GM23338 (cell line): ENCODE measurements around the gene ATRIP.

Experiments used
- CTCF ChIP-seq, 2 experiments: fragments of 200-600 bp in 1 of 2; sonication (generic) in 1 of 2; conservative IDR thresholded peaks; 2 replicates each; pipeline versions ENCODE4 v1.5.1 to v1.6.1; 2016 to 2017; ENCODE audit warnings: antibody characterized with exemption in 2 of 2, low read depth in 2 of 2, mild to moderate bottlenecking in 2 of 2, moderate library complexity in 1 of 2
- EZH2 ChIP-seq: fragments of 200-600 bp; sonication (generic); IDR thresholded peaks from one replicate; pipeline ENCODE4 v1.8.0; 2017; ENCODE audit warnings: antibody characterized with exemption, mild to moderate bottlenecking, low read depth; ENCODE audit not compliant: unreplicated experiment
- EZH2phosphoT487 ChIP-seq: fragments of 200-600 bp; sonication (generic); IDR thresholded peaks from one replicate; pipeline ENCODE4 v1.8.1; 2018; ENCODE audit warnings: antibody characterized with exemption; ENCODE audit not compliant: unreplicated experiment
- NANOG ChIP-seq: IDR thresholded peaks from 2 replicates; pipeline ENCODE4 v1.6.1; 2016; ENCODE audit warnings: antibody characterized with exemption, borderline replicate concordance
- POLR2AphosphoS5 ChIP-seq: IDR thresholded peaks from 2 replicates; pipeline ENCODE4 v1.6.1; 2016; ENCODE audit warnings: antibody characterized with exemption, low read depth
- TF ChIP-seq, protein P1 (sequence below): IDR thresholded peaks from one replicate; pipeline ENCODE4 v1.6.1; 2018; ENCODE audit warnings: antibody characterized with exemption; ENCODE audit not compliant: unreplicated experiment

GRCh38 chr3:48492461-48493202, 46.1 kb downstream of the ATRIP start:
- TF ChIP-seq EZH2 (no peak), NANOG (no peak), CTCF (conservative IDR thresholded peaks at IDR 0.05; ENCODE audit: low read depth in 2 of 2) (no peak), POLR2AphosphoS5 (no peak), EZH2phosphoT487 (no peak)
- TF ChIP-seq, protein P1, sequence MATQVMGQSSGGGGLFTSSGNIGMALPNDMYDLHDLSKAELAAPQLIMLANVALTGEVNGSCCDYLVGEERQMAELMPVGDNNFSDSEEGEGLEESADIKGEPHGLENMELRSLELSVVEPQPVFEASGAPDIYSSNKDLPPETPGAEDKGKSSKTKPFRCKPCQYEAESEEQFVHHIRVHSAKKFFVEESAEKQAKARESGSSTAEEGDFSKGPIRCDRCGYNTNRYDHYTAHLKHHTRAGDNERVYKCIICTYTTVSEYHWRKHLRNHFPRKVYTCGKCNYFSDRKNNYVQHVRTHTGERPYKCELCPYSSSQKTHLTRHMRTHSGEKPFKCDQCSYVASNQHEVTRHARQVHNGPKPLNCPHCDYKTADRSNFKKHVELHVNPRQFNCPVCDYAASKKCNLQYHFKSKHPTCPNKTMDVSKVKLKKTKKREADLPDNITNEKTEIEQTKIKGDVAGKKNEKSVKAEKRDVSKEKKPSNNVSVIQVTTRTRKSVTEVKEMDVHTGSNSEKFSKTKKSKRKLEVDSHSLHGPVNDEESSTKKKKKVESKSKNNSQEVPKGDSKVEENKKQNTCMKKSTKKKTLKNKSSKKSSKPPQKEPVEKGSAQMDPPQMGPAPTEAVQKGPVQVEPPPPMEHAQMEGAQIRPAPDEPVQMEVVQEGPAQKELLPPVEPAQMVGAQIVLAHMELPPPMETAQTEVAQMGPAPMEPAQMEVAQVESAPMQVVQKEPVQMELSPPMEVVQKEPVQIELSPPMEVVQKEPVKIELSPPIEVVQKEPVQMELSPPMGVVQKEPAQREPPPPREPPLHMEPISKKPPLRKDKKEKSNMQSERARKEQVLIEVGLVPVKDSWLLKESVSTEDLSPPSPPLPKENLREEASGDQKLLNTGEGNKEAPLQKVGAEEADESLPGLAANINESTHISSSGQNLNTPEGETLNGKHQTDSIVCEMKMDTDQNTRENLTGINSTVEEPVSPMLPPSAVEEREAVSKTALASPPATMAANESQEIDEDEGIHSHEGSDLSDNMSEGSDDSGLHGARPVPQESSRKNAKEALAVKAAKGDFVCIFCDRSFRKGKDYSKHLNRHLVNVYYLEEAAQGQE = no peak
